D721Med (cell line): Measurements from ENCODE around the gene DUSP3.

Experiments used
- DNase-seq: peaks from one replicate; pipeline ENCODE4 v3.0.0; 2011; ENCODE audit warnings: low spot score; ENCODE audit not compliant: insufficient read length
- FAIRE-seq: peaks from 2 replicates; lab custom pipeline; 2011; peaks lifted over from hg19 to GRCh38; lab: Jason Lieb, UNC
- TF ChIP-seq, protein P1 (sequence below): IDR thresholded peaks from 2 replicates; pipeline ENCODE4 v1.5.1; 2012; ENCODE audit warnings: mild to moderate bottlenecking, control low read depth; ENCODE audit not compliant: insufficient read depth; ENCODE audit errors: missing control alignments

The DUSP3 gene

DNA sequence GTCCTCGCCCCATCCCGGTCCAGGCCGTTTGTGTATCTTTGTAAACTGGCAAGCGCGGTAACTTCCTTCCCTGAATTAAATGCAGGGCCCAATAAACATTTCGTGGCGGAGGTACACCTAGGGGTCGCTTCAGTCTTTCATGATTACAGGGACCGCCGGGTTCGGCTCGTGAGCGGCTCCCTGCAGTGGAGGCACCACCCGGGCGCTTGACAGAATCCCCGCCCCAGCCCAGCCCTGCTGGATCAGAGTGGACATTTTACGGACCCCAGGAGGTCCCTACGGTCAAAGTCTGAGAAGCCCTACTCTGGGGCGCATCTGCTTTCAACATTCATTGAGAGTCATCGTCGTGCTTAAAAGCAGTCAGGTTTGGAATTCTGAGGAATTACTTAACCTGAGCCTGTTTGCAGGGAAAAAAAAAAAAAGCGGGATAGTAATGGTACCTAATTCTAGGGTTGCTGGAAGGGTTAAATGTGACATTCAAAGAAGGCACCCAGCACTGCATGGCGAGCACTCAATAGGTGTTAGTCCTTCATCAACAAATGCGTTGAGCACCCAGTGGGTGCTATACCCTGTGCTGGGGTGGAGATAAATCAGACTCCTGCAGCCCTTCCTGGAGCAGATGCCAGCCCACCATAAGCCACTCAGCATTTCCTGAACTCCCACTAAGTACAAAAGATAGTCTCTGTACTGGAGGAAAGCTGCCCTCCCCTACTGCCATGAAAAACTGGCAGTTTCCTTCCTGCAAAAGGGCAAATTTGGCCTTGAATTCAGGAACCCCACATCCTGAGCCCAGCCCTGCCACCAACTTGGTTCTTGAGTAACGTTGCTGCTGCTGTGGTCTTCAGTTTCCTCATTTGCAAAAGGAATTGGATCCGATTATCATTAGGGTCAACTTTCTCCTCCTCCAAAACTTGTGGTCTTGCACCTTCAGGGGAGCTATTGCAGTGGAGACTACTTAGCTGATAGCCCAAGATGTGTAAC is 658 bp upstream of the DUSP3 start:
- no peak for DNase-seq
- FAIRE-seq: no peak
- TF ChIP-seq, protein P1, sequence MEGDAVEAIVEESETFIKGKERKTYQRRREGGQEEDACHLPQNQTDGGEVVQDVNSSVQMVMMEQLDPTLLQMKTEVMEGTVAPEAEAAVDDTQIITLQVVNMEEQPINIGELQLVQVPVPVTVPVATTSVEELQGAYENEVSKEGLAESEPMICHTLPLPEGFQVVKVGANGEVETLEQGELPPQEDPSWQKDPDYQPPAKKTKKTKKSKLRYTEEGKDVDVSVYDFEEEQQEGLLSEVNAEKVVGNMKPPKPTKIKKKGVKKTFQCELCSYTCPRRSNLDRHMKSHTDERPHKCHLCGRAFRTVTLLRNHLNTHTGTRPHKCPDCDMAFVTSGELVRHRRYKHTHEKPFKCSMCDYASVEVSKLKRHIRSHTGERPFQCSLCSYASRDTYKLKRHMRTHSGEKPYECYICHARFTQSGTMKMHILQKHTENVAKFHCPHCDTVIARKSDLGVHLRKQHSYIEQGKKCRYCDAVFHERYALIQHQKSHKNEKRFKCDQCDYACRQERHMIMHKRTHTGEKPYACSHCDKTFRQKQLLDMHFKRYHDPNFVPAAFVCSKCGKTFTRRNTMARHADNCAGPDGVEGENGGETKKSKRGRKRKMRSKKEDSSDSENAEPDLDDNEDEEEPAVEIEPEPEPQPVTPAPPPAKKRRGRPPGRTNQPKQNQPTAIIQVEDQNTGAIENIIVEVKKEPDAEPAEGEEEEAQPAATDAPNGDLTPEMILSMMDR: peak; percentile 16

DNA sequence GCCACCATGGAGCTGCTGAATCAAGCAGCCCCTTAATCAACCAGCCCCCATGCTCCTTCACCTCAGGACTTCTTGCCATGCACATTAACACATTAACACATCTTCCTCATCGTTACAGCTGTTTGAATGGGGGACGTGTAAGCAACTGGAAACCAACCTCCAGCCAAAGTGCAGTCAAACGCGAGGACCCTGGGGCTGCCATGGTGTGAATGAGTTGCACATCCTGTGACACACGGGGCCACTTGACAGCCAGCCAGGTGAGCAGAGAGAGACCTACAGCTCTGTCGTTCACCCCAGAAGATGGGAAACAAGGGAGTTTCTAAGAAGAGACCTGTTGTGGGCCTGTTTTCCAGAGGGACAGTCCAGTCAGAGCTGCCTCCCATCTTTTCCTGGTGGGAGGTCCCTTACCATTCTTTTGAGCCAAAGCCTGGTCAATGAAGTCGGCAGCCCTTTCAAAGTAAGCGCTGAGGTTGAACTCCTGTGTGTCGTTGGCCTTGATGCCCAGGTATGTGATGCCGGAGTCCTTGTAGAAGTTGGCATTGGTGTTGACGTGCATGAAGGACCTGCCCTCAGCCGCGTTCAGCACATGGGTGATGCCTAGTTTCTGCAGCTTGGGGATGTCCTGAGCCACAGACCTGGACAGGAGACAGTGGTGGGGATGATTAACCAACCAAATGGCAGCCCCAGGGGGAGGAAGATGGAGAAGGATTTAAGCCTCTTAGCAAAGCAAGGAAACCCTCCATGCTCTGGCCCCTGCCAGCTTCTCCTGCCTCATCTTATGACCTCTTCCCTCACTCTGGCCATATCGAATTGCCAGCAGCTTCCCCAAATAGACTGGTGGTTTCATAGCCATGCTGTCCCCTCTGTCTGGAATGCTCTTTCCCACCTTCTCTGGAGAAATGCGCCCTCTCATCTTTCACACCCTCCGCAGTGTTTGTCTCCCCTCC is 4.2 kb downstream of the DUSP3 start:
- DNase-seq: no peak
- no peak for FAIRE-seq
- TF ChIP-seq, protein P1: no peak

DNA sequence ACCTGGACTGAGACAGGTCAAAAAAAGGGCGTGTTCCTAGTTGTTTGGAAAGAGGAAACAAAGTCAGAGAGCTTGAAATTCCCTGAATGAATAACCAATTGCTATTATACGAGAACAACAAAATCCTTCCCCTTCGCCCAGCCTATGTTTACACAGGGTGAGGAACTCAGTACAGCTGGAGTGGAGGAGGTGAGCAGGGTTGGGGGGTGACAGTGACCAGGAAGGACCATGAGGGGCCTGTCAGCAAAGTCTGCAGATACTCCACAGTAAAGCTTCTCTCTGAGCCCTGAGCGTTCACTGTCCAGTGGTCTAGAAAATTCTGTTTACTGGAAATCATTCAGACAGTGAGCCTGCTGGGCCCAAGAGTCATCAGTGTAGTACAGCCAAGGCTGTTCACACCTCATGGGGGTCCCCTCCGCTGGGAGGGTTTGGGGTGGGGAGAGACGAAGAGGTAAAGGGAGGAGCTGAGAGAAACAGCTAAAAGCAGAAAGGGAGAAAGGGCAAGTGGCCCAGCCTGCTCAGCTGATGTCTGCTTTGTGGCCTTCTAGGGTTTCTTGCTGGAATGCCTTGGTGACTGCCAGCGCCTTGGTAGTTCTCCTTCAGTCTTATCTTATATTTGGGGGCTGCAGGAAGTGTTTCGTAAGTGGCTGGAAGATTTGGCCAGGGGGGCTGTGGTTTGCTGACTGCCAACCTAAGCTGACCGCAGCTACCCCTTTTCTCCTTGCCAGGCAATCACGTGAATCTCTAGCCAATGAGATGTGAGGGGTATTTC is 5.7 kb downstream of the DUSP3 start:
- DNase-seq: no peak
- FAIRE-seq: no peak
- TF ChIP-seq, protein P1: no peak

DNA sequence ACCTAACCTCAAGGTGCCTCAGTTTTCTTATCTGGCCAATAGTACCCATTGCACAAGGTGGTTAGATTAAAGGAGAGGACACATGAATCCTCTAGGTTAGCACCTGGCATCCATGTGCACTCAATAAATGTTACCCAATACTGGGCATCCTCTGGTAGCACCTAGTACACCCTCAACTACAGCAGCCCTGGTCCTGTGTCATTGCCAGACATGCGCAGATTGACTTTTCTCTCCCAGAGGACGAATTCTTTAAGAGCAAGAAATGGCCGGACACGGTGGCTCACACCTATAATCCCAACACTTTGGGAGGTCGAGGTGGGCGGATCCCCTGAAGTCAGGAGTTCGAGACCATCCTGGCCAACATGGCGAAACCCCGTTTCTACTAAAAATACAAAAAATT is 7.3 kb downstream of the DUSP3 start:
- DNase-seq (no peak), FAIRE-seq (no peak)
- TF ChIP-seq, protein P1: no peak

DNA sequence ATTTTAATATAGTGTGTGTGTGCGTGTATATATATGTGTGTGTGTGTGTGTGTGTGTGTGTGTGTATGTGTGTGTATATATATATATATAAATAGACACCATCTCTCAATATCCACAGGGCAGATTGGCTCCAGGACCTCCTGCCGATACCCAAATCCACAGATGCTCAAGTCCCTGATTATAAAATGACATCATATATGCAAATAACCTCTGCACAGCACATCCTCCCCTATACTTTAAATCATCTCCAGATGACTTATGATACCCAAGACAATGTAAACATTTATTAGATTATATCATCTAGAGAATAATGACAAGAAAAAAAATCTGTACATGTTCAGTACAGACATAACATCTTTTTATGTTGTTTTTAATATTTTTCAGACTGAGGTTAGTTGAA is 7.8 kb downstream of the DUSP3 start:
- no peak for FAIRE-seq
- TF ChIP-seq, protein P1: no peak
- no peak for DNase-seq

DNA sequence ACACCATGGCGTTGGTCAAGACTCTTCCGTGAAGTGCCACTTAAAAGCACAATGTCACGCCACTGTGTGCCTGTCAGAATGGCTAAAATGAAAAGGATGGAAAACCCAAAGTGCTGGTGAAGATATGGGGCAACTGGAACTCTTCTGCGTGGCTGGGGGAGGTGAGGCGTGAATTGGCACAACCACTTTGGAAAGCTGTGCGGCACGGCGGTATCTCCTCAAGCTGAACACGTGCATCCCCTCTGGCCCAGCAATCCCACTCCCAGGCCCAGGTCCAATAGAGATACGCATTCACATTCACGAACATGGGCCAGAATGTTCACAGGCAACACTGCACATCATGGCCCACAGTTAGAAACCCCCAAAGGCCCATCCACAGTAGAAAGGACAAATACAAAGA is 8.9 kb downstream of the DUSP3 start:
- FAIRE-seq: no peak
- TF ChIP-seq, protein P1: no peak
- no peak for DNase-seq
